ENCODE measurements around the gene HNRNPA2B1. TPM values are rescaled to one million over a fixed set of nuclear protein-coding genes. Genes with fewer than 3 reads are reported as not detected.
"Not testable (repeated sequence)": the region's sequence is repeated elsewhere in the genome, so short reads cannot be mapped to it uniquely, and the experiment has no call there.

Gene HNRNPA2B1
- total RNA-seq, 1 donor from 2014 or later: 484 TPM

GRCh38 chr7:26151650-26151952 lies 48.9 kb downstream of the HNRNPA2B1 start:
- Mint-ChIP-seq H3K9me3 (ENCODE audit: unreplicated experiment) (no peaks in the 10 kb centered on the region), H3K4me3 (ENCODE audit: unreplicated experiment) (peak overlapping the region; percentile 57), H3K27ac (ENCODE audit: unreplicated experiment) (no peak overlapping the region), H3K36me3 (ENCODE audit: unreplicated experiment) (no peaks in the 10 kb centered on the region), H3K27me3 (ENCODE audit: unreplicated experiment) (peaks cover 42% of the 10 kb centered on the region), H3K4me1 (ENCODE audit: unreplicated experiment) (peaks cover 26% of the 10 kb centered on the region)
- TF ChIP-seq CTCF (IDR thresholded peaks at IDR 0.05): no peak
- DNase-seq (ENCODE audit: extremely low spot score, unreplicated experiment): no peak

GRCh38 chr7:26151096-26151495 lies 49.5 kb downstream of the HNRNPA2B1 start:
- Mint-ChIP-seq H3K27me3 (ENCODE audit: unreplicated experiment) (peaks cover 42% of the 10 kb centered on the region), H3K4me3 (ENCODE audit: unreplicated experiment) (peak overlapping the region; percentile 57), H3K9me3 (ENCODE audit: unreplicated experiment) (no peaks in the 10 kb centered on the region), H3K36me3 (ENCODE audit: unreplicated experiment) (no peaks in the 10 kb centered on the region), H3K27ac (ENCODE audit: unreplicated experiment) (no peak overlapping the region), H3K4me1 (ENCODE audit: unreplicated experiment) (peaks cover 21% of the 10 kb centered on the region)
- TF ChIP-seq CTCF (IDR thresholded peaks at IDR 0.05): no peak
- no peak for DNase-seq (ENCODE audit: extremely low spot score, unreplicated experiment)

GRCh38 chr7:26149391-26149977 lies 51.1 kb downstream of the HNRNPA2B1 start:
- DNase-seq (ENCODE audit: extremely low spot score, unreplicated experiment): peak; percentile 2
- no peak for TF ChIP-seq CTCF (IDR thresholded peaks at IDR 0.05)
- peaks cover 50% of the 10 kb centered on the region for H3K27me3 Mint-ChIP-seq (ENCODE audit: unreplicated experiment)
- H3K27ac Mint-ChIP-seq (ENCODE audit: unreplicated experiment): no peak overlapping the region
- H3K9me3 Mint-ChIP-seq (ENCODE audit: unreplicated experiment): no peaks in the 10 kb centered on the region
- no peak overlapping the region for H3K4me3 Mint-ChIP-seq (ENCODE audit: unreplicated experiment)
- H3K4me1 Mint-ChIP-seq (ENCODE audit: unreplicated experiment): peaks cover 14% of the 10 kb centered on the region
- H3K36me3 Mint-ChIP-seq (ENCODE audit: unreplicated experiment): no peaks in the 10 kb centered on the region

GRCh38 chr7:26148307-26148700 lies 52.2 kb downstream of the HNRNPA2B1 start:
- H3K4me3 Mint-ChIP-seq (ENCODE audit: unreplicated experiment); H3K27ac Mint-ChIP-seq (ENCODE audit: unreplicated experiment); H3K9me3 Mint-ChIP-seq (ENCODE audit: unreplicated experiment); H3K36me3 Mint-ChIP-seq (ENCODE audit: unreplicated experiment): not testable (repeated sequence)
- Mint-ChIP-seq H3K4me1 (ENCODE audit: unreplicated experiment) (peaks cover 11% of the 10 kb centered on the region), H3K27me3 (ENCODE audit: unreplicated experiment) (peaks cover 45% of the 10 kb centered on the region)
- DNase-seq (ENCODE audit: extremely low spot score, unreplicated experiment): peak; percentile 32

GRCh38 chr7:26147646-26148306 lies 52.8 kb downstream of the HNRNPA2B1 start:
- H3K27ac Mint-ChIP-seq (ENCODE audit: unreplicated experiment); H3K4me1 Mint-ChIP-seq (ENCODE audit: unreplicated experiment); H3K4me3 Mint-ChIP-seq (ENCODE audit: unreplicated experiment); DNase-seq (ENCODE audit: extremely low spot score, unreplicated experiment); H3K9me3 Mint-ChIP-seq (ENCODE audit: unreplicated experiment); H3K36me3 Mint-ChIP-seq (ENCODE audit: unreplicated experiment): not testable (repeated sequence)
- peaks cover 43% of the 10 kb centered on the region for H3K27me3 Mint-ChIP-seq (ENCODE audit: unreplicated experiment)

- Mint-ChIP-seq H3K4me1 (ENCODE audit: unreplicated experiment) (peaks cover 9% of the 10 kb centered on the region), H3K9me3 (ENCODE audit: unreplicated experiment) (no peaks in the 10 kb centered on the region), H3K36me3 (ENCODE audit: unreplicated experiment) (no peaks in the 10 kb centered on the region), H3K4me3 (ENCODE audit: unreplicated experiment) (no peak overlapping the region), H3K27me3 (ENCODE audit: unreplicated experiment) (peaks cover 43% of the 10 kb centered on the region), H3K27ac (ENCODE audit: unreplicated experiment) (no peak overlapping the region)
- no peak for TF ChIP-seq CTCF (IDR thresholded peaks at IDR 0.05)
- no peak for DNase-seq (ENCODE audit: extremely low spot score, unreplicated experiment)
These were observed 53.5 kb downstream of the HNRNPA2B1 start for GRCh38 chr7:26147030-26147429.
